Subcutaneous adipose tissue (tissue), 4 donors: ENCODE data around the gene NECTIN1. TPM values are rescaled to one million over a fixed set of nuclear protein-coding genes. Genes with fewer than 3 reads are reported as not detected.

Source experiments
- CTCF ChIP-seq: fragments of 450-650 bp; IDR thresholded peaks from one replicate; pipeline ENCODE4 v1.5.1; 2016; ENCODE audit warnings: low read depth, mild to moderate bottlenecking, control low read depth, antibody characterized with exemption, moderate library complexity
- total RNA-seq, 4 donors: library from RNA; depleted of rRNA; stranded (reverse); fragments of >200 nt; gene quantifications; one replicate each; pipeline ENCODE4 v1.1.0, GENCODE V29; 2016

Gene NECTIN1
- total RNA-seq, 4 donors from 2014 or later = 1.7 to 4.1 (median 2.5) TPM

- no peak for TF ChIP-seq CTCF
These were observed 78.7 kb downstream of the NECTIN1 start for GRCh38 chr11:119650251-119650650.

GRCh38 chr11:119647254-119647653 lies 81.7 kb downstream of the NECTIN1 start:
- no peak for TF ChIP-seq CTCF

- no peak for TF ChIP-seq CTCF
These were observed 84.0 kb downstream of the NECTIN1 start for GRCh38 chr11:119645018-119645417.

GRCh38 chr11:119644502-119644901 lies 84.5 kb downstream of the NECTIN1 start:
- TF ChIP-seq CTCF = no peak

- TF ChIP-seq CTCF = no peak
These were observed 85.1 kb downstream of the NECTIN1 start for GRCh38 chr11:119643876-119644225.

- no peak for TF ChIP-seq CTCF
These were observed 85.7 kb downstream of the NECTIN1 start for GRCh38 chr11:119643212-119643875.

- no peak for TF ChIP-seq CTCF
These were observed 86.8 kb downstream of the NECTIN1 start for GRCh38 chr11:119641983-119642745.
